Measurements from ENCODE around the gene LGALS12. TPM values are rescaled to one million over a fixed set of nuclear protein-coding genes. Genes with fewer than 3 reads are reported as not detected.

The LGALS12 gene
- total and polyA plus RNA-seq, 10 of the 15 experiments (the other 5 are each of a cell fraction or from before 2014, with no cell fraction given), result not detected

DNA sequence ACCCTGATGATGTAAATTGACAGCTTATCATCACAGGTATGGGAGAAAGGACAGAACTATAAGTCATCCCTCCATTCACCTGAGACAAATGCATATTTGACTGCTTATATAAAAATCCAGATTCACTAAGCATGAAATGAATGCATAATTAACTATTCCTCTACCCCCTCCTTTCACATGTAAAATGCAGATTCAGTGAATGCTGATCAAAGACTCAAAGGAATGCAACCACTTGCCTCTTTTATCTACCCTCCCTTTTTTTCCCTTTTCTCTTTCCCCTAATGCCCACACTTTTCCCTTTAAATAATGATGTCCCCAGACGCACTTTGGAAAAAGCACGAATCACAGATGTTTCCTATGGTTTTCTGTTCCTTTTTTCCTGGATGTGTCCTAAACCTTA is 26.2 kb downstream of the LGALS12 start (continued):
- TF ChIP-seq EGR1 (IDR thresholded peaks at IDR 0.05; ENCODE audit: borderline replicate concordance in 1 of 2, low read depth in 2 of 2, low read length in 2 of 2), result no peak
- no peak for TF ChIP-seq MXI1 (IDR thresholded peaks at IDR 0.05; ENCODE audit: low read depth, low read length)
- TF ChIP-seq, protein P1, sequence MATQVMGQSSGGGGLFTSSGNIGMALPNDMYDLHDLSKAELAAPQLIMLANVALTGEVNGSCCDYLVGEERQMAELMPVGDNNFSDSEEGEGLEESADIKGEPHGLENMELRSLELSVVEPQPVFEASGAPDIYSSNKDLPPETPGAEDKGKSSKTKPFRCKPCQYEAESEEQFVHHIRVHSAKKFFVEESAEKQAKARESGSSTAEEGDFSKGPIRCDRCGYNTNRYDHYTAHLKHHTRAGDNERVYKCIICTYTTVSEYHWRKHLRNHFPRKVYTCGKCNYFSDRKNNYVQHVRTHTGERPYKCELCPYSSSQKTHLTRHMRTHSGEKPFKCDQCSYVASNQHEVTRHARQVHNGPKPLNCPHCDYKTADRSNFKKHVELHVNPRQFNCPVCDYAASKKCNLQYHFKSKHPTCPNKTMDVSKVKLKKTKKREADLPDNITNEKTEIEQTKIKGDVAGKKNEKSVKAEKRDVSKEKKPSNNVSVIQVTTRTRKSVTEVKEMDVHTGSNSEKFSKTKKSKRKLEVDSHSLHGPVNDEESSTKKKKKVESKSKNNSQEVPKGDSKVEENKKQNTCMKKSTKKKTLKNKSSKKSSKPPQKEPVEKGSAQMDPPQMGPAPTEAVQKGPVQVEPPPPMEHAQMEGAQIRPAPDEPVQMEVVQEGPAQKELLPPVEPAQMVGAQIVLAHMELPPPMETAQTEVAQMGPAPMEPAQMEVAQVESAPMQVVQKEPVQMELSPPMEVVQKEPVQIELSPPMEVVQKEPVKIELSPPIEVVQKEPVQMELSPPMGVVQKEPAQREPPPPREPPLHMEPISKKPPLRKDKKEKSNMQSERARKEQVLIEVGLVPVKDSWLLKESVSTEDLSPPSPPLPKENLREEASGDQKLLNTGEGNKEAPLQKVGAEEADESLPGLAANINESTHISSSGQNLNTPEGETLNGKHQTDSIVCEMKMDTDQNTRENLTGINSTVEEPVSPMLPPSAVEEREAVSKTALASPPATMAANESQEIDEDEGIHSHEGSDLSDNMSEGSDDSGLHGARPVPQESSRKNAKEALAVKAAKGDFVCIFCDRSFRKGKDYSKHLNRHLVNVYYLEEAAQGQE (IDR thresholded peaks at IDR 0.05; ENCODE audit: low read depth, low read length), result no peak
- no peak for TF ChIP-seq ATF2 (IDR thresholded peaks at IDR 0.05; ENCODE audit: low read length)
- TF ChIP-seq, protein P2, sequence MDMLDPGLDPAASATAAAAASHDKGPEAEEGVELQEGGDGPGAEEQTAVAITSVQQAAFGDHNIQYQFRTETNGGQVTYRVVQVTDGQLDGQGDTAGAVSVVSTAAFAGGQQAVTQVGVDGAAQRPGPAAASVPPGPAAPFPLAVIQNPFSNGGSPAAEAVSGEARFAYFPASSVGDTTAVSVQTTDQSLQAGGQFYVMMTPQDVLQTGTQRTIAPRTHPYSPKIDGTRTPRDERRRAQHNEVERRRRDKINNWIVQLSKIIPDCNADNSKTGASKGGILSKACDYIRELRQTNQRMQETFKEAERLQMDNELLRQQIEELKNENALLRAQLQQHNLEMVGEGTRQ (IDR thresholded peaks at IDR 0.05; ENCODE audit: borderline replicate concordance, low read depth, low read length), result no peak
- no peak for TF ChIP-seq ZNF622 (IDR thresholded peaks at IDR 0.05)

Data from GM12878 (cell line).